GM21619 (cell line): Measurements from ENCODE around the gene NADSYN1.
A peak's percentile ranks its signal among the peaks of the same experiment; 100 is the strongest.

ENCODE experiments used
- ATAC-seq: cut with Tn5 transposase; IDR thresholded peaks from one replicate; pipeline ENCODE4 v1.9.1; 2021; ENCODE audit not compliant: unreplicated experiment

Gene NADSYN1

DNA sequence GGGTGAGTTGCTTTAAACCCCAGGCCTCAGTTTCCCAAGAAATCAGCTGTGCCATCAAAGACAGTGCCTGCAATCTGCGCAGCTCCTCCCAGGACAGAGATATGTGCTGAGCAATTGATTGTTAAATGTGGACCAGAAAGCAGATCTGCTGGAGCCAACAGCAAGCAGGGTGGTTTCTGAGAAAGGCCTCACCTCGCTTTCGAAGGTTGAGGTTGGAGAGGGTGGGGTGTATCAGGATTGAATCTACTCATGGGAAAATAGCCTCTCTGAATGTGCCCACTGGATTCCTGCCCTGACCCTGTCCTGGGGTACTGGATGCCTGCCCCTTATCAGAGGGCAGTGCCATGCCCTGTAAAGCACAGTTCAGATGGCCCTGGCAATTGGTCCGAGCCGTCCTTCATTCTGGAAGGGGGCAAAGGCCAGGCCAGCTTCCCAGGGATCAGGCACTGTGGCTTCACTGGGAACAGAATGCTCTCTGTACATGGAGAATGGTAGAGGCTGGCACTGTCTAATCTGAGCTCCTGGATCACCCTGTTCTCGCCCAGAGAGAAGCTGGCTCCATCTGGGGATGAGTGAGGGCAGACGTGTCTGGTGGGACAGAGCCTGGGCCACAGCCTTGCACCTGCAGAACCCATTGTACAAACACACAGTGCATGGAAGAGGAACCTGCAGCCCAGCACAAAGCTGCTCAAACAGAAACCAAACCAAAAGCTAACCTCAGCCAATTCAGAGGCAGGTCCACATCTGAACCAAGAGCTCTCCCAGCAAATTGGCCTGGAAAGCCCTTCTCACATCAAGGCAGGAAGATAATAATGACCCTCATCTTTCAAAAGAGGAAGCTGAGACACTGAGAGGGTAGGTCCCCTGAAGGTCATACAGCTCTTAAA is 20.0 kb upstream of the NADSYN1 start:
- ATAC-seq = no peak

DNA sequence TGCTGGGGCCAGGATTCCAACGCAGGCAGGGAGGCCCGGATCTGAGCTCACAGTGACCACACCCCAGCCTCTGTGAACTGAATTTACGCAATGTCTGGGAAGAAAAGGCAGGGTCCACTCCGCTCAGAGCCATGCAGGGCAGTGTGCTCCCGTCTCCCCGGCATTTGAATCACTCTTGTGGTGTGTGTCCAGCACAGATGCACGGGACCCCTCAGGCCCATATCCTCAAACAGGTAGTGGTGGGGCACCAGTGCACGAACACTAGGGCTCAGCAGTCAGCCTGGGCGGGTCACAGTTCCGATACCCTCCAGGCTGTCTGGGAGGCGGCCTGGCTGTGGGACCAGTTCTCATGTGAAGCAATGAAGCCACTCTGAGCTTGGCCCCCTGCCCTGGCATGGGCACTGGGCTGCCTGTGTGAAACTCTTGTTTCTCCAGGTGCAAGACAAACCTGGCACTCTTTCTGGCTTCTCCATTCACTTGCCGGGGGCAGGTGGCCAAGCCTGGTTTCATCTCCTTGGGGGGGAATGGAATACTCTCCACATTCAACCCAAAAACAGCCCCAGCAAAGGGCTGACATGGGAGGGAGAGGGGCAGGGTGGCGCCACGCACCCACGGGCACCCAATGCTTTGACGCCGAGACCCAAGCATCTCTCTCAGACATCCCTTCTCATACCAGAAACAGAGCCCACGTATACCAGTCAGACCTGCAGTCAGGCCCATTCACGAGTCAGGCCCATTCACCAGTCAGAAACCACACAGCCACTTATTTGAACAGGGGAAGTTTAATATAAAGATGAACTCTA is 19.2 kb upstream of the NADSYN1 start:
- no peak for ATAC-seq

DNA sequence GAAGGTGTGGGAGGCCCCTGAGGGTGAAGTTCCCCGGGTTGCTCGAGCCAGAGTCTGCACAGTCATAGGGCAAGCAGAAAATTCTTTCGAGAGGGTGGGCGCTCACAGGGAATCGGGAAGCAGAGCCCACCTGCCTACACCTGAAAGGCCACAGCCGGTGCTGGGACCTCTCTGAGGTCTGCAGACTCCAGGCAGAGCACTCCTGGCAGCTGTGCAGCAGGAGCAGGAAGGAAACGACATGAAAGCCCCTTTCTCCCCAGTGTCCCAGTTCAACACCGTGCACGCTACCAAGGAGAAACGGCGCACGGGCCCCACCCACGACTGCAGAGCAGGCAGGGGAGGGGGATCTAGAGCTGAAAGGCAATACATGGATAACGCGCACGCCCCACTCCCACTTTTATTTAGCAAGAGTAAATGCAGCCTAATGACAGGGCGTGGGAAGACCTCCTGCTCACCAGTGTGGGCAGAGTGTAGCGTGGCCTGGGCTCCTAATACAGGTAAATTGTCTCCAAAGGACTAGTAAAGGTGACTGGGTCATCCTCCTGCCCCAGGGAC is 18.4 kb upstream of the NADSYN1 start:
- no peak for ATAC-seq

GRCh38 chr11:71435278-71435951 is 17.6 kb upstream of the NADSYN1 start:
- no peak for ATAC-seq

DNA sequence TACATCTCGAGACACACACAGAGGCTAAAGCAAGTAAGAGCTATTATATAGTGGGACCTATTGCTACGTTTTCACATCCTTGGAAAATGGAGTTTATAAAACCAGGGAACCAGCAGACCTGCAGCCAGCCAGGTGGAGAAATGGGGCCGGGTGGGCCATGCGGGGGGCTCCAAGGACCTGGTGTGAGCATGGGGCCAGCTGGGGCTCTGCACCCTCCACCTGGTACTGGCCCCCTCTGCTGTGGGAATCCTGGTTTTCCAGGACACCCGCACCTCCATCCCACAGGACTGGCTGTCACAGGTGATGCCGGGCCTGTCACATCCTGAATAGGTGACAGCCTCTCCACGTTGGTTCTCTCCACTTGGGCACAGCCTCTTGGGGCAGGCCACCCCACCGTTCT is 16.1 kb upstream of the NADSYN1 start:
- ATAC-seq = no peak

- ATAC-seq = no peak
Observed at GRCh38 chr11:71437399-71437798, 15.6 kb upstream of the NADSYN1 start.

DNA sequence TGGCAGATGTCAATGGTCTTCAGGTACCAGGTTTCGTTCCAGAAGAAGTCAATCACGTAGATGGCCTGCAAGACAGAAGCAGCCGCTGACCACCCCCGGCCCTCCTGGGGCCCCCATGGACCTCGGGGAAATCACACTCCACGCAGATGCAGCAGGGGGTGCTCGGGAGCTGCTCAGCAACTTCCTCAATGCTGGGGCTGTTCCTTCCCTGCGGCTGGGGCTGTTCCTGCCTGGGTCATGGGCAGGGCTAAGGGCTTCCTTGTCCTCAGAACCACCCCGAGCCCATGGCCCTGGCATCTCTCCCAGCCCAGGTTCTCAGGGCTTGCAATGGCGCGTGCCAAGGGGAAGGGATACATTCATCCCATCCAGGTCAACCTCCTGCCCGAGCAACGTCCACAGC is 15.1 kb upstream of the NADSYN1 start:
- ATAC-seq = no peak

DNA sequence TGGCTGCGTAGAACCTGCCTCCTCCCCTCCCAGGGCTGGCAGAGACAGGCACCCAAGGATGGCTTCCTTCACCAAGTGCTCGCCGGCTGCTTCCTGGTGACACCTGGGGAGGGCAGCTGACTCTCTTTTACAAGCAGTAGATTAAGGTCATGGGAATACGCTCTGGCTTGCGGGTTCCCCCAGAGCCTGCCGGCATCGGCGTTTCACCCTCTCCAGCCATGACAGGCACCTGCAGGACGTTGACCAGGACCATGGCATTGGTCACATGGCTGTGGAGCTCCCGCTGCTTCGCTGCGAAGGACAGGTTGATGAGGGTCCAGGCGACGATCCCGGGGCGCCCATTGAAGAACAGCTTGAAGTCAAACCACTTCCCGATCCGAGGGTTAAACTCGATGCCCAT is 14.4 kb upstream of the NADSYN1 start:
- no peak for ATAC-seq

DNA sequence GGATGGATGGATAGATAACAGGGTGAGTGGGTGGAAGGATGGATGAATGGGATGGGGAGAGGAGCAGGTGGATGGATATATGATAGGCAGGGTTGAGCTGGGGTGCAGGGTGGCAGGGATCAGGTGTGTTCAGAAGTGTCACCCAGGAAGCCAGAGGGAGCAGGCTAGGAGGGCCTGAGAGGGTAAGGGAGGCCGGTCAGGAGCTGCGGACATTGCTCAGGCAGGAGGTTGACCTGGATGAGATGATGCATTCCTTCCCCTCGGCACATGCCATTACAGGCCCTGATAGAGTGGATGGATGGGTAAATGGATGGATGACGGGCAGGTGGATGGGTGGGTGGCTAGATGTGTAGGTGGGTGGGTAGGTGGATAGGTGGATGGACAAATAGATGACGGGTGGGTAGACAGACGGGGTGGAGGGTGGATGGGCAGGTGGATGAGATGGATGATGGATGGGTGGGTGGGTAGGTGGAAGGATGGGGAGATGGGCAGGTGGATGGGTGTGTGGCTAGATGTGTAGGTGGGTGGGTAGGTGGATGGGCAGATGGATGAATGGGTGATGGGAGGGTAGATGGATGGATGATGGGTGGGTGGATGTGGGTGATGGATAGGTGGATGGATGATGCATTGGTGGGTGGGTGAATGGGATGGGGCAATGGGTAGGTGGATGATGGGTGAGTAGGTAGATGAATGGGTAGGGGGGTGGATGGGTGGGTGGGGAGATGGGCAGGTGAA is 12.8 kb upstream of the NADSYN1 start:
- no peak for ATAC-seq

- ATAC-seq = no peak
Observed at GRCh38 chr11:71441251-71441650, 11.8 kb upstream of the NADSYN1 start.

DNA sequence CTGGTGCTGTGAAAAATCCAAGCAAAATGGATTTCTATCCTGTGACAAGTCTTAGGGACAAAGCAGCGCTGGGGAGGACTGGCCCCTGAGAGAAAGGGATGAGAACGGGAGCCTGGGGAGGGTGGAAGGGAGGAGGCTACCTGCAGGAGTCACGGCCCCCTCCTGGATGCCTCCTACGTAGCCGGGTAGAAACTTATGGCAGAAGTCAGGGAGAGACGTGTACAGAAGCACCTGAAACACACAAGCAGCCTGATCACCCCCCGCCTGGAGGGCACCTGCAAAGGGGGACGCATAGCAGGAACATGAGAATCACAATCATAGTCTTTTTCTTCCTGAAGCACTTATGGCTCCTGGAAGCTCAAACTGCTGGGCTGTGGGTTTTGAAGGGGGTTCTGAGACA is 10.9 kb upstream of the NADSYN1 start:
- ATAC-seq = no peak

GRCh38 chr11:71442880-71443279 is 10.1 kb upstream of the NADSYN1 start:
- no peak for ATAC-seq

DNA sequence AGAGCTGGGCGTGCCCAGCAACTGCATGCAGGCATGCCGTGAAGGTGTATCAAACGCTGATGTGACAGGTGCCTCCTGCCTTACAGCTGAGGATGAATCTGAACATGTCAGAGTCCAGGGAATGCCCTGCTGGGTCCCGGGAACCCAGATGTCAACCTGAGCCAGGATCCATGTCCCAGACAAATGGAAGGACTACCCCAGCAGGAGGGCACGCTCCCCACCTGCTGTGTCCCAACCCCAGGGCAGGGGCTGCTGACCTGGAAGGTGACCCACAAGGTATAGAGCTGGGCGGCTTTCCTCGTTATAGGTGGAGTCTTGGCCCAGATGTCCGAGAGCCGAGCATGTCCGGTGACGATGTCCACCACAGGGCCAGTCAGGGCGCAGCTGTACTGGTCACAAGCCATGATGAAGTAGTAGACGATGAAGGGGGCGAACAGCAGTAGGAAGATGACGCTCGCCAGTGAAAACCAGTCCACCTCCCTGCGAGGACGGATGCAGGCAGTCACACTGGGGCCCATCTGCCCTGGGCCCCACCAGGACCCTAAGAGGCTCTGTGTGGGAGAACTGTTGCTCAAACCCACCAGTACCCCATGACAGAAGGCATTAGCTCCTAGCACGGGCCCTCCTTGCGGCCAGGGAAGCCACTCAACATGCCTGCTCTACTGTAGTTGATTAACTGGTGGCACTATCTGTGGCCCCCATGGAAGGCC is 9.1 kb upstream of the NADSYN1 start:
- no peak for ATAC-seq

- no peak for ATAC-seq
Observed at GRCh38 chr11:71444811-71445210, 8.2 kb upstream of the NADSYN1 start.

DNA sequence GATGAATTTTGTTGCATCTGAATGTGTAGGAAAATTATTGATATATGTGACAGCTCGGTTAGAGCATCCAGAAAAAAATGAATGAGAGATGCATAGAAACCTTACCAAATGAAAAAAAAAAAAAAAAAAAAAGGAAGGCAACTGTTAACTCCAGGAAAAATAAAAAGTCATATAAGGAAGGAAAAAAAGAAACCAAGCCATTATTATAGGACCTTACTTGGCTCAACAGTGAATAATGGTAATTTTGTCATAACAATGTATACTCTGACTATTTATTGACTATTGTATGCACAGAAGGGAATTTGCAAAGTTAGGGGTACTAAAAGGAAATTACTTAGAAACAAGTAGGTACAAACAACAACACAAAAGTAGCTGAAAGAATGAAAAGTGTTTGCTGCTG is 6.9 kb upstream of the NADSYN1 start:
- ATAC-seq = no peak

GRCh38 chr11:71446942-71447688 is 5.9 kb upstream of the NADSYN1 start:
- no peak for ATAC-seq

- no peak for ATAC-seq
Observed at GRCh38 chr11:71447791-71448256, 5.2 kb upstream of the NADSYN1 start.

DNA sequence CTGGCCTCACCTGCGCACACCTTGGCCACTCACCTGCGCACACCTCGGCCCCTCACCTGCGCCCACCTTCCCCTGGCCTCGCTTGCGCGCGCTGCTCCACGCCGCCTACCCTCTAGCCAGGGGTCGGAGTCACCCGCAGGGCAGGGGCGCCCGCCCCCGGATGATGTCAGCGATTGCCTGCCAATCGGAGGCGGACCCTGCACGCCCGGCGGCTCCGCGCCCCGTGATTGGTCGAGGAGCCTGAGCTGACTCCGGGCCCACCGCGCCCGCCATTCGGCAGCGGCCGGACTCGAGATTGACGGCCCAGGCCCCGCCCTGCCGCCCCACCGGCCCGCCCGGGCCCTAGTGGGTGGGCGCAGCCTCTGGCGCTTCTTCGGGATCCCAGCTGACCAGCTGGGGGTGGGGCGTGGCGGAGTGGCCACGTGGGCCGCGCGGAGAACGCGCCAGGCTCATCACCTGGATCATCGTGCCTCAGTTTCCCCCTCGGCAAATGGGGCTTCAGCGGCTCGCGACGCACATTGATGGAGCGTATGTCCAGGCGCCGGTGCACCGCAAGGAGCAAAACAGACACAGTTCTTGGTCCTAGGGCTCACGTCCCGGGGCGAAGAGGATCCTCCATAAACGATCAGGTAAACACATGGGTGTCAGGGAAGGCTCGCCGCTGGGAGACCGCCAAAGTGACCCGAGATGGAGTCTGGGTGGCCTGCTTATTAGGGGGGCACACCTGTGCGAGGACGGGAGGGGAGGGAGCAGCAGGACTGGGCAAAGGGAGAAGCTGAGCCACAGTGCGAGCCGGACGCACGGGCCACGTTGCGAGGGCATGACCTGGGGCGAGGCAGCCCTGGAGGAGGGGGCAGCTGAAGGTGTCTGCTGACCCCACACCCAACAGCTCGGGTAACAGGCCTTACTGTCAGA is 4.5 kb upstream of the NADSYN1 start, which contains the start of gene DHCR7:
DHCR7 (minus strand) TSS at position 137 of the 915 bp plus-strand sequence. CDS start 3,441 bp downstream, outside the sequence.
- peak; percentile 78 for ATAC-seq
